ENCODE data around the gene NUDT22.

The NUDT22 gene

GRCh38 chr11:64206457-64207255 lies 19.4 kb upstream of the NUDT22 start, which contains the start of gene FERMT3:
Gene FERMT3, plus strand, starts transcription at chr11:64206721. Its CDS starts 644 bp downstream, at chr11:64207365.
- H3K4me3 ChIP-seq (ENCODE audit: low read depth, low read length): peak within 1 kb of the TSS; percentile 1
- no peak for DNase-seq (ENCODE audit: low read depth)
- no peak for TF ChIP-seq CTCF (conservative IDR thresholded peaks at IDR 0.05; ENCODE audit: low read depth, low read length)

- peak; percentile 82 for DNase-seq (ENCODE audit: low read depth)
- H3K4me3 ChIP-seq (ENCODE audit: low read depth, low read length): peak overlapping the region; percentile 1
- TF ChIP-seq CTCF (conservative IDR thresholded peaks at IDR 0.05; ENCODE audit: low read depth, low read length): peak; percentile 22
These were observed 18.6 kb upstream of the NUDT22 start for GRCh38 chr11:64207256-64208085.

GRCh38 chr11:64208086-64208795 lies 17.8 kb upstream of the NUDT22 start:
- TF ChIP-seq CTCF (conservative IDR thresholded peaks at IDR 0.05; ENCODE audit: low read depth, low read length): no peak
- H3K4me3 ChIP-seq (ENCODE audit: low read depth, low read length): peak overlapping the region; percentile 1
- DNase-seq (ENCODE audit: low read depth): no peak

- no peak for TF ChIP-seq CTCF (conservative IDR thresholded peaks at IDR 0.05; ENCODE audit: low read depth, low read length)
- DNase-seq (ENCODE audit: low read depth): no peak
- no peak overlapping the region for H3K4me3 ChIP-seq (ENCODE audit: low read depth, low read length)
These were observed 17.1 kb upstream of the NUDT22 start for GRCh38 chr11:64208796-64209562.

GRCh38 chr11:64209563-64209843 lies 16.6 kb upstream of the NUDT22 start:
- DNase-seq (ENCODE audit: low read depth): no peak
- no peak for TF ChIP-seq CTCF (conservative IDR thresholded peaks at IDR 0.05; ENCODE audit: low read depth, low read length)
- H3K4me3 ChIP-seq (ENCODE audit: low read depth, low read length): no peak overlapping the region

DNA sequence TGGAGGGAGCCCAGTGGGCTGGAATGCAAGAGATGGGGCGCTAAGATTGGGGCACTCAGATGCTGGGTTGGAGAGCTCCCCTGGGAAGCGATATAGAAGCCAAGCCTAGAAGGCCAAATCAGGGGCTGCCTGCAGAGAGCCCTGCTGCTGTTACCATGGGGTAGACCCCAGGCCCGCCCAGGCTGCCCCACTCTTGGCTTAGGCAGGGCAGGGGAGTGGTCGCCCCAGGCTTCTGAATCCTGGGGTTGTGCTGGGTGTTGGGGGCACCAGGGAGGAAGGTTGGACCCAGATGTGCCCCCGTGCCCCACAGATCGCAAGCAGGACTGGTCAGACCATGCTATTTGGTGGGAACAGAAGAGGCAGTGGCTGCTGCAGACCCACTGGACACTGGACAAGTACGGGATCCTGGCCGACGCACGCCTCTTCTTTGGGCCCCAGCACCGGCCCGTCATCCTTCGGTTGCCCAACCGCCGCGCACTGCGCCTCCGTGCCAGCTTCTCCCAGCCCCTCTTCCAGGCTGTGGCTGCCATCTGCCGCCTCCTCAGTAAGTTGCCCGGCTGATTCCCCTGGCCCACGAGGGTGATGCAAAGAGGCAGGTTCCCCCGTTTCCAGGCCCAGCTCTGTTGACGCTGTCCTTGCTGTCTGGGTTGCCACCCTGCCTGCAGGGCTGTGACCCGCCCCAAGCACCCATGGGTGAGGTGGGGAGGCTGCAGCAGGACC lies 15.6 kb upstream of the NUDT22 start:
- TF ChIP-seq CTCF (conservative IDR thresholded peaks at IDR 0.05; ENCODE audit: low read depth, low read length): no peak
- DNase-seq (ENCODE audit: low read depth): no peak
- no peak overlapping the region for H3K4me3 ChIP-seq (ENCODE audit: low read depth, low read length)
